ENCODE measurements around the gene MATN4.
A peak's percentile ranks its signal among the peaks of the same experiment; 100 is the strongest.

The MATN4 gene

GRCh38 chr20:45290677-45291355, 17.3 kb downstream of the MATN4 start:
- DNase-seq (ENCODE audit: low spot score), result peak; percentile 85

GRCh38 chr20:45289942-45290676, 18.0 kb downstream of the MATN4 start:
- DNase-seq (ENCODE audit: low spot score), result no peak

GRCh38 chr20:45288860-45289259, 19.2 kb downstream of the MATN4 start:
- DNase-seq (ENCODE audit: low spot score), result no peak

DNA sequence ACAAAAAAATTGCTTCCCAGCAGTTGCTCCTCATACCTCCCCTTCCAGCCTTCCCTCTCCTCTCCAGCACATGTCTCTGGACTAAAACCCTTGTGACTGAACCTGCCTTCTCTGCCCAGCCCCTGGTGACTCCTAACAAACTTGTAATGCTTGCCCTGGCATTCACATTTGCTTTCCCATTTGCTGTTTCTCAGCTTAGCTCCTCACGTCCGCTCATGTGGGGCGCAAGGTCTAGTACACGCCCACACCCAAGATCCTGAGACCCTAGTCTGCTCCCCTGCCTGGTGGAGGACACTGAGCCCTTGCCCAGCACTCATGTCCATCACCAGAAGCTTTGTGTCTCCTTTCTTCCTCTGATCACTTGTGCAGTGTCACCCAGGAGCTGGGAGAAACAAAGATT, 19.7 kb downstream of the MATN4 start:
- DNase-seq (ENCODE audit: low spot score), result no peak

DNA sequence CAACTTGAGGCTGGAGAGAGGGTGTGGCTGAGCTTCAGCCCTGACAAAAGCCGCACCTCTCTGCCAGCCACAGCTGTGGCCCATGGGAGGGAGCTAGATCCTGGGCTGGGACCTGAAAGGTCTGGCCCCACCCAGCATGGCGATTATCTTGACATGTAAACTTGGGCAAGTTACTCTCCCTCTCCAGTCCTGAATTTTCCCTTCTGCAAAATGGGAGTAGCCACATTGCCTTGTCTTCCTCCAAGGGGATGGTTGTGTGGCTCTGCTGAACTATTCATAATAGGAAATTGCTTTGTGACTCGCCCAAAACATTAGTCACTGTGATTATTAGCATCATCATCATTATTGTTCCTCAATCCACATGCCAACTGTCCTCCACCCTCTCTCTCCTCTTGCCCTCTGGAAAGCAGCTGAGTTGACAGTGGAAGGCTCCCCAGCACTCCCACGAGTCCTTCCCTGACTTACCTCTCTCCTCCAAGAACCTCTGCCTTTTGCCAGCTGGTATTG, 24.5 kb downstream of the MATN4 start:
- DNase-seq (ENCODE audit: low spot score), result no peak

DNA sequence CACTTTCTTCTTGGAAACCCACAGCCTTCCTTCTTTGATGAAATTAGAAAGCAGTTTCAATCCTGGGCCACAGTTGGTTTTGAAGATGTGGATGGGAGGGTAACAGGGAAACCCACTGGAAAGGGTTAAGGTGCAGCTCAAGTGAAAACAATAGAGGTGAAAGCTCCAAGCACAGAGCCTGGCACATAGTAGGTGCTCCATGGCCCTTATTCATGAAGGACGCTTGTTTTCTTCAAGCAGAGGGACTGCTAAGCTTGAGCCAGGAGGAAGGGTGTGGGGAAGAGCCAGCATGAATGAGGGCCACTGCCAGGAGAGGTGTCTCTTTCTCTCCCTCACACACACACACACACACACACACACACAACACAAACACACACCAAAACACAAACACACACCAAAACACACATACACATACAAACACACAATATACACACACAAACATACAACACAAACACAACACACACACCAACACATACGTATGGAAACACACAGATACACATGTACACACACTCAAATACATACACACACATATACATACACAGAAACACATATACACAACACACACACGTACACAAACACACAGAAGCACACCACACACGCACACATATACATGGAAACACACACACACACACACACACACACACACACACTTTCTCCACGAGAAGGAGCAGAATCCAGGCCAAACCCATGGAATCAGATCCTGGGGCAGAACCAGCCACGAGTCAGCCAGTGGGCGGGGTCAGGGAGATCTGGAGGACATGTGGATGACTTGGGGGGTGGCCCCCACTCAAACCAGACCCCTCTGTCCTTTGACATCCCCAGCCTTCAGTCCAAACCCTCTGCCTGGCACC, 25.2 kb downstream of the MATN4 start:
- no peak for DNase-seq (ENCODE audit: low spot score)

GRCh38 chr20:45279992-45280391, 28.1 kb downstream of the MATN4 start:
- DNase-seq (ENCODE audit: low spot score), result no peak

DNA sequence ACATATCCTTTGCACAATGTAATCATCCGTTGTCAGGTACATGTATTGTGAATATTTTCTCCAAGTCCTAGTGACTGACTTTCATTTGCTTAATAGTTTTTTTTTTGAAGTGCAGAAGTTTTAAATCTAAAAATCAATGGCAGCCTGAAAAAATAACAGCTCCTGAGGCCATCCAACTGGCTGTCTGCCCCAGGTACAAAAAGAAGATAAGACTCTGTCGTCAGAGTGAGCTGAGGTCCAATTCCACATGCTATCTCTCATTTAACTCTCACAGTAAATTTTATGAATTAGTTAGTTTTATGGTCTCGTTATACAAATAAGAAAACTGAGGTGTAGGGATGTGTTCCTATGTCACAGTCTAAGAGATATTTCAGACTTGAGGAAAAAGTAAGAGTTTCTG, 32.8 kb downstream of the MATN4 start:
- no peak for DNase-seq (ENCODE audit: low spot score)

DNA sequence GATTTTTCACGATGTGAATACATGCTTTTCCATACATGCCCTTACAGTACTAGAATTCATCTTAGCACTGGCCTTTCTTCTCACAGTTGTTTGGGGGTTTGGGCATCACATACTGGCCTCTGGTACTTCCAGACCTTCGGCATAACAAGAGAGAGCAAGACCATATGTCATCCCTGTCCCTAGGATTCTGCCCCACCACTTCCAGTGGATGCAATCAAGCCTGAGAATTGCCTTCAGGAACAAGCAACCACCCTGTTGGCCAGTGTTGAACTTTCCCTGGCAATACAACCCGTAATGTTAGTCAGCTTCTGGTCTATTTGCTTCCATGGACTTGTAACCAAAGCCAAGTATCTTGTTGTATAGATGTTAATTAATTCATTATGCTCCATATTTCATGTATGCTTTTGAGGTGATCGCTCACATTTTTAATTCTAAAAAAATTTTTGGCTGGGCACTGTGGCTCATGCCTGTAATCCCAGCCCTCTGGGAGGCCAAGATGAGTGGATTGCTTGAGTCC, 38.3 kb downstream of the MATN4 start:
- DNase-seq (ENCODE audit: low spot score), result peak; percentile 19

DNA sequence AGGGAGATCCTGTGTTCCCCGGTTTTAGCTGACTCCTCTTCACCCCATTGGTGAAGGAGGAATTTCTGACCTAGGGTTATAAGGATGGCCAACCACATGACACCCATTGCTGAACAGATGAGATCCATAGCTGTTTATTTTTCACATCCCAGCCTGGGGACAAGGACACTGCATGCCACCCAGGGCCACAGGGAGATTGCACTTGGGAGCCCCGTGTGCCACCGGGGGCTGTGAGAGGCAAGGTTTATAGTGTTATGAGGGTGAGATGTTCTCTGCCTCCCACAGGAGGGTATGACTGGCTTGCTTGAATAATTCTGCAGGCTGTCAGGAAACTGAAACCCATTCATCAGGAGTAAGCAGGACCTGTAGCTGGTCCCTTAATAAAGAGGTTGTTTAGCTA, 39.0 kb downstream of the MATN4 start:
- DNase-seq (ENCODE audit: low spot score), result peak; percentile 24

DNA sequence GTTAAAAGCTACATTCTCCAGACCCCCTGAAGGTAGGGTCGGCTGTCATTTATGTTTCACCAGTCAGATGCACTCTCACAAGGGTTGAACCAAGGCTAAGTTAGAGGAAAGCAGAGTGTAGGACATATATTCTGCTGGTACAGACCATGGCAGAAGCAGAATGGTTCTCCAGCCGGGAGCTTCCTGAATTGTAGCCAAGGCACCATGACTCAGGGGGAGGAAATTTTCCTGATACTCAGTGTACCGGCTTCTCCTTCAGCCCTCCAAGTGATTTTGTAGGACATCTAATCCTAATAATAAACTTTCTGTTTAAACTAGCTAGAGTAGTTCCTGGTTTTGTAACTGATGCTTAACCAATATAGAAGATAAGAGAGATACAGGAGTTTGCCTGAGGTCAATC, 39.6 kb downstream of the MATN4 start:
- peak; percentile 12 for DNase-seq (ENCODE audit: low spot score)

- peak; percentile 2 for DNase-seq (ENCODE audit: low spot score)
Observed at GRCh38 chr20:45266977-45267376, 41.1 kb downstream of the MATN4 start.

DNA sequence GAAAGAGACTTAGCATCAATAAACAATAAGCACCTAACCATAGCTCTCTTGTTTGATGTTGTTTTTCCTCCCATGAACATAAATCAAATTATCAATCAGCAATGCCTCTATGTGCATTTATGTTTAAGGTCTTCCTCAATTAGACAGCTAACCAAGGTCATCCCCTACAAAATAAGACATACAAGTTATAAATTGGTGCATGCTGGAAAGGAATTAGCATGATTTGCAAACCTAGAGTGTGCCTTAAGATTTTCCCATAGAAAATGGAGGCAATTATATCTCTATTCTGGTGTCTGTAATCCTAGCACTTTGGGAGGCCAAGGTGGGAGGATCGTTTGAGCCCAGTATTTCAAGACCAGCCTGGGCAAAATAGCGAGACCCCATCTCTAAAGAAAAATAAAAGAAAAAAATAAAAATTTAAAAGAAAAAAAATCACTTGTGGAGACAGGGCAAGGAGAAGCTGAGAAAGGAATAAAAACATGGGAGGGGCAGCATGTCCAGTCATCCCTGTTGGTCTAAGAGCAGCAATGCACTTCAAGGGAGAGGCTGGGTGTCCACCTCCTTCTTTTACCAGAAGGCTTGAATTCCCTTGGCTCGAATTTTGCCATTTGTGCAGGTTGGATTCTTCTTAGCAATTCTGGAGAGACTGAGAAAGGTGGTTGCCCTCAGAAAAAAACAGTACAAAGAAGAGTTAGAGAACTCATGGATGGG, 44.4 kb downstream of the MATN4 start:
- no peak for DNase-seq (ENCODE audit: low spot score)

DNA sequence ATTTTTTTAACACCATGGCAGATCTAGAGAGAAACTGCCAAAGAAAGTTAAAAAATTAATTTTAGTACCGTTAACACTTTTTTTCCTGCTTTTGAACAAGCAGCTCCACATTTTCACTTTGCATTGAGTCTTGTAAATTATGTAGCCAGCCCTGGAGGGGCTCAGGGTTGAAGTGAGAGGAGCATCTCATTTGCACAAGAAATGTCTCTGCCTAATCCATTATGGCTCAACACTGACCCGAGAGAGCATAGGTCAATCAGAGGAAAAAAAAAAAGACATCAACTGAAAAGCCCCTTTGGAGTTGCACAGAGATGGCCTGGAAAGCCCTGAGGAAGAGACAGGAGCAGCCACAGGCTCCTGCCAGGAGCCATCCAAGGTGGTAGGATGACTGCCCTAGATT, 49.4 kb downstream of the MATN4 start:
- DNase-seq (ENCODE audit: low spot score), result peak; percentile 46

GRCh38 chr20:45258259-45258658, 49.8 kb downstream of the MATN4 start:
- peak; percentile 39 for DNase-seq (ENCODE audit: low spot score)

DNA sequence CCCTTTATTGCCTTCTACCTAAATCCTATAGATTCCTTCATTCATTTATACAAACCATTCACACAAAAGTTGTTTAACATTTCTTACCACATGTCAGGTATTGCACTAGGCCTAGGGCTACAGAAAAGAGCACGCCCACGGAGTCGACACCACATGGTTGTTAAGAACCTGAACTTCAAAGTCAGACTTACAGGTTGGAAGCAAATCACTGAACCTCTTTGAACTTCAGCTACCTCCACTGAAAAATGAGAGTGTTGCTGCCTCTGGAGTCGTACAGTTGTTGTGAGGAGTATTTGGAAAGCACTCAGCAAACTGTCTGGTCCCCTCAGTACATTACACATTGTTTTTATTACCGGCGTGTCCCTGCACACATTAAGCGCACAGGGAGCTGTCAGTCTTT, 50.4 kb downstream of the MATN4 start:
- DNase-seq (ENCODE audit: low spot score), result no peak

DNA sequence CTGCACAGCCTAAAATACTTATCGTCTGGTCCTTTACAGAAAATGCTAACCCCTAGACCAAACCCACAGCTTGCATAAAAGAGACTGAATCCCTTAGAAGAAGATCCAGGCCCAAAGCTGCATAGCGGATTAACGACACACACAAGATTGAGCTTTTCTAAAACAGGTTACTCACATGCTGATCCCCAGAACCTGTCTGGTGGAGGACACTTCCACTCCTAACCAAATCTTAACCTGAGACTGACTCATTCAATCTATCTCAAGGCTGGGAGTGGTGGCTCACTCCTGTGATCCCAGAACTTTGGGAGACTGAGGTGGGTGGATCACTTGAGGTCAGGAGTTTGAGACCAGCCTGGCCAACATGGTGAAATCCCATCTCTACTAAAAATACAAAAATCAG, 50.9 kb downstream of the MATN4 start:
- no peak for DNase-seq (ENCODE audit: low spot score)

GRCh38 chr20:45254383-45255262, 53.5 kb downstream of the MATN4 start, which contains the start of gene SLPI:
SLPI (minus strand) TSS chr20:45254564; CDS start chr20:45254543, 21 bp downstream.
- no peak for DNase-seq (ENCODE audit: low spot score)

DNA sequence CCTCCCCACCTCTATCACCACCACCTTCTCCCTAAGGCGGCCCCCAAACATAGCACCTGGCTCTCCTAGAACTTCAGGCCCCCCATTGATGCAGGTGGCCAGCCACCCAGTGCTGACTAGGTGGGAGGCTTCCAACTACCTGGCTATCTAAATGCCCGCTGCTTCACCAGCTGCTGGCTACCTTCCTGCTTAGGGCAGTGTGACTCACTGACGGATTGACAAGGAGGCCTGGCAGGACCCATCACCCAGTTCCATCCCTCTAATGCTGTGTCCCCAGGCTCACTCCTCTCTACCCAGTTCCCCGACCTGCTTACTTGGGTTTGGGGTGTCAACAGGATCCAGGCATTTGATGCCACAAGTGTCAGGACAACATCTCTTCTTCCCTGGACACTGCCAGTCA, 54.8 kb downstream of the MATN4 start:
- no peak for DNase-seq (ENCODE audit: low spot score)

- DNase-seq (ENCODE audit: low spot score), result no peak
Observed at GRCh38 chr20:45251884-45252560, 56.1 kb downstream of the MATN4 start.

All from ecto neural progenitor cell (in vitro differentiated cells).